GM18507 (cell line): Measurements from ENCODE around the gene SULT1E1.

Experiments
- DNase-seq: peaks from one replicate; pipeline ENCODE4 v3.0.0; 2011; ENCODE audit warnings: low read depth; ENCODE audit not compliant: insufficient read length; ENCODE audit errors: extremely low spot score
- FAIRE-seq: peaks from 2 replicates; lab custom pipeline; 2011; peaks lifted over from hg19 to GRCh38; lab: Jason Lieb, UNC

The SULT1E1 gene

GRCh38 chr4:69816236-69816635 lies 43.7 kb downstream of the SULT1E1 start:
- DNase-seq (no peak), FAIRE-seq (no peak)

- DNase-seq (no peak), FAIRE-seq (no peak)
Observed at GRCh38 chr4:69813628-69814027, 46.3 kb downstream of the SULT1E1 start.

- no peak for FAIRE-seq
- no peak for DNase-seq
Observed at GRCh38 chr4:69811166-69811565, 48.8 kb downstream of the SULT1E1 start.

GRCh38 chr4:69800599-69800998 lies 59.3 kb downstream of the SULT1E1 start:
- DNase-seq = no peak
- FAIRE-seq = no peak

GRCh38 chr4:69799337-69799736 lies 60.6 kb downstream of the SULT1E1 start:
- FAIRE-seq (no peak), DNase-seq (no peak)

GRCh38 chr4:69793732-69794131 lies 66.2 kb downstream of the SULT1E1 start:
- FAIRE-seq (no peak), DNase-seq (no peak)
